PC-9 (cell line): Measurements from ENCODE around the gene IL1A. TPM values are rescaled to one million over a fixed set of nuclear protein-coding genes. Genes with fewer than 3 reads are reported as not detected.

Source experiments
- BruUV-seq: library from RNA; stranded (reverse); fragments of 400-500 nt; replicated peaks from 2 replicates; lab custom pipeline; 2021; lab: Mats Ljungman, UMichigan
- CTCF ChIA-PET: fragments of 300-600 bp; sonication (Branson Sonifier 250); formaldehyde crosslinking; loops from one replicate; lab custom pipeline; 2022; ENCODE audit warnings: antibody characterized with exemption; lab: Charles Lee
- POLR2A ChIA-PET: fragments of 300-600 bp; sonication (Branson Sonifier 250); formaldehyde crosslinking; loops from one replicate; lab custom pipeline; 2022; ENCODE audit warnings: antibody characterized with exemption; ENCODE audit not compliant: unreplicated experiment; lab: Charles Lee
- DNase-seq, 2 experiments: peaks; one replicate each; pipeline versions ENCODE4 v3.0.0 to v3.0.0-alpha.2; 2015 to 2022; ENCODE audit warnings: mixed read lengths in 1 of 2
- H2AFZ ChIP-seq: fragments of 200-600 bp; sonication (generic); 2 replicates; pipeline ENCODE4 v1.8.1; 2017; ENCODE audit warnings: antibody characterized with exemption
- H3F3A ChIP-seq: fragments of 200-600 bp; sonication (generic); 2 replicates; pipeline ENCODE4 v1.8.1; 2017; ENCODE audit warnings: antibody characterized with exemption, mild to moderate bottlenecking, low read depth; ENCODE audit not compliant: insufficient read depth
- H3K27ac ChIP-seq: fragments of 200-600 bp; sonication (generic); 2 replicates; pipeline ENCODE4 v1.6.1; 2016; ENCODE audit warnings: mixed run types
- H3K27me3 ChIP-seq: fragments of 200-600 bp; sonication (generic); 2 replicates; pipeline ENCODE4 v1.6.1; 2016; ENCODE audit warnings: low read depth, mixed run types; ENCODE audit not compliant: insufficient read depth
- H3K36me3 ChIP-seq: fragments of 200-600 bp; sonication (generic); 2 replicates; pipeline ENCODE4 v1.6.1; 2016; ENCODE audit warnings: low read depth, mixed run types
- H3K4me1 ChIP-seq: fragments of 200-600 bp; sonication (generic); replicated peaks from 2 replicates; pipeline ENCODE4 v1.6.1; 2016; ENCODE audit warnings: mixed run types; ENCODE audit not compliant: insufficient read depth
- H3K4me2 ChIP-seq: fragments of 200-600 bp; sonication (generic); 2 replicates; pipeline ENCODE4 v1.6.1; 2017; ENCODE audit warnings: mixed run types
- H3K4me3 ChIP-seq: fragments of 200-600 bp; sonication (generic); 2 replicates; pipeline ENCODE4 v1.6.1; 2016; ENCODE audit warnings: mixed run types
- H3K79me2 ChIP-seq: fragments of 200-600 bp; sonication (generic); 2 replicates; pipeline ENCODE4 v1.6.1; 2017; ENCODE audit warnings: low read depth, mixed run types
- H3K9me2 ChIP-seq: fragments of 200-600 bp; sonication (generic); 2 replicates; pipeline ENCODE4 v1.8.1; 2017; ENCODE audit warnings: mild to moderate bottlenecking; ENCODE audit not compliant: insufficient read depth
- H3K9me3 ChIP-seq: fragments of 200-600 bp; sonication (generic); 2 replicates; pipeline ENCODE4 v1.8.1; 2016; ENCODE audit warnings: low read depth; ENCODE audit not compliant: insufficient read depth
- H4K20me1 ChIP-seq: fragments of 200-600 bp; sonication (generic); 2 replicates; pipeline ENCODE4 v1.8.1; 2017; ENCODE audit not compliant: insufficient read depth
- EZH2 ChIP-seq: fragments of 200-600 bp; sonication (generic); IDR thresholded peaks from 2 replicates; pipeline ENCODE4 v1.8.0; 2017; ENCODE audit warnings: antibody characterized with exemption, low read depth
- intact Hi-C: fragments of 100-400 bp; cut with micrococcal nuclease; formaldehyde crosslinking; loops from one replicate; pipeline ENCODE4 v1.10.0; 2022; ENCODE audit not compliant: unreplicated experiment
- total RNA-seq: library from RNA; stranded (reverse); gene quantifications from 2 replicates; pipeline ENCODE4 v1.2.3, GENCODE V29; 2021
- TF ChIP-seq, protein P1 (sequence below): fragments of 200-600 bp; sonication (generic); conservative IDR thresholded peaks from 2 replicates; pipeline ENCODE4 v1.6.1; 2017; ENCODE audit warnings: mixed run types, antibody characterized with exemption, mild to moderate bottlenecking, moderate library complexity

IL1A gene
- total RNA-seq, 1 experiment from 2014 or later: 0.55 TPM

GRCh38 chr2:112777036-112777435, 7.3 kb downstream of the IL1A start:
- H2AFZ ChIP-seq: no peak overlapping the region
- ChIA-PET CTCF (no interaction called here), POLR2A (no interaction called here)
- no peak for DNase-seq
- peaks cover 5% of the 10 kb centered on the region; the same call in 1 of the 2 replicates for H3F3A ChIP-seq
- intact Hi-C loops: no loop called here
- TF ChIP-seq EZH2: no peak
- TF ChIP-seq, protein P1, sequence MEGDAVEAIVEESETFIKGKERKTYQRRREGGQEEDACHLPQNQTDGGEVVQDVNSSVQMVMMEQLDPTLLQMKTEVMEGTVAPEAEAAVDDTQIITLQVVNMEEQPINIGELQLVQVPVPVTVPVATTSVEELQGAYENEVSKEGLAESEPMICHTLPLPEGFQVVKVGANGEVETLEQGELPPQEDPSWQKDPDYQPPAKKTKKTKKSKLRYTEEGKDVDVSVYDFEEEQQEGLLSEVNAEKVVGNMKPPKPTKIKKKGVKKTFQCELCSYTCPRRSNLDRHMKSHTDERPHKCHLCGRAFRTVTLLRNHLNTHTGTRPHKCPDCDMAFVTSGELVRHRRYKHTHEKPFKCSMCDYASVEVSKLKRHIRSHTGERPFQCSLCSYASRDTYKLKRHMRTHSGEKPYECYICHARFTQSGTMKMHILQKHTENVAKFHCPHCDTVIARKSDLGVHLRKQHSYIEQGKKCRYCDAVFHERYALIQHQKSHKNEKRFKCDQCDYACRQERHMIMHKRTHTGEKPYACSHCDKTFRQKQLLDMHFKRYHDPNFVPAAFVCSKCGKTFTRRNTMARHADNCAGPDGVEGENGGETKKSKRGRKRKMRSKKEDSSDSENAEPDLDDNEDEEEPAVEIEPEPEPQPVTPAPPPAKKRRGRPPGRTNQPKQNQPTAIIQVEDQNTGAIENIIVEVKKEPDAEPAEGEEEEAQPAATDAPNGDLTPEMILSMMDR: no peak
- no peak overlapping the region for H3K4me2 ChIP-seq
- H3K36me3 ChIP-seq: no peaks in the 10 kb centered on the region
- H3K9me2 ChIP-seq: no peaks in the 10 kb centered on the region; the same call in 1 of the 2 replicates
- H3K4me3 ChIP-seq: no peak overlapping the region
- H3K27ac ChIP-seq: no peak overlapping the region
- no peaks in the 10 kb centered on the region; the same call in none of the 2 replicates for H3K9me3 ChIP-seq
- no peaks in the 10 kb centered on the region for H4K20me1 ChIP-seq
- no peaks in the 10 kb centered on the region for H3K4me1 ChIP-seq
- no peaks in the 10 kb centered on the region for H3K79me2 ChIP-seq
- no TSS peak for BruUV-seq
- H3K27me3 ChIP-seq: no peaks in the 10 kb centered on the region

DNA sequence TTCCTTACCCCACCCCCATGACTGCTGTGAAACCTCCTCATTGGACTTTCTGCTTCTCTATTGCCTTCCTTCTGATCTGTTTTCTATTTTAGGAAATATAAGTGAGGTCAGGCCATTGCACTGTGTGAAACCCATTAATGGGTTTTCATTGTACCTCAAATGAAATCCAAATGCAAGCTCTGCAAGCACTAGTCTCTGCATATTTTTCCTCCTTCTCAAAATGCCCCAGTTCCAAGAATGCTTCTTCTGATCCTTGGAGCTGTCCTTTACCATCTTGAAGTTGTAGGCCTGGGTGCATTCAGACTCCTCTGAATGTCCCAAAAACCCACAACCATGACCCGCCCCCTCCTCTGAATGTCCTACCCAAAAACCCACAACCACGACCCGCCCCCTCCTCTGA, 8.2 kb downstream of the IL1A start:
- no peaks in the 10 kb centered on the region; the same call in none of the 2 replicates for H3K9me3 ChIP-seq
- H3K36me3 ChIP-seq: no peaks in the 10 kb centered on the region
- no TSS peak for BruUV-seq
- no peaks in the 10 kb centered on the region for H3K4me1 ChIP-seq
- H4K20me1 ChIP-seq: no peaks in the 10 kb centered on the region
- H3K79me2 ChIP-seq: no peaks in the 10 kb centered on the region
- intact Hi-C loops: no loop called here
- DNase-seq: no peak
- TF ChIP-seq, protein P1: no peak
- no peak for TF ChIP-seq EZH2
- H3K4me3 ChIP-seq: no peak overlapping the region
- H3K27ac ChIP-seq: no peak overlapping the region
- peaks cover 5% of the 10 kb centered on the region; the same call in 1 of the 2 replicates for H3F3A ChIP-seq
- ChIA-PET POLR2A (no interaction called here), CTCF (no interaction called here)
- no peak overlapping the region for H2AFZ ChIP-seq
- H3K4me2 ChIP-seq: no peak overlapping the region
- H3K9me2 ChIP-seq: no peaks in the 10 kb centered on the region; the same call in 1 of the 2 replicates
- H3K27me3 ChIP-seq: no peaks in the 10 kb centered on the region

DNA sequence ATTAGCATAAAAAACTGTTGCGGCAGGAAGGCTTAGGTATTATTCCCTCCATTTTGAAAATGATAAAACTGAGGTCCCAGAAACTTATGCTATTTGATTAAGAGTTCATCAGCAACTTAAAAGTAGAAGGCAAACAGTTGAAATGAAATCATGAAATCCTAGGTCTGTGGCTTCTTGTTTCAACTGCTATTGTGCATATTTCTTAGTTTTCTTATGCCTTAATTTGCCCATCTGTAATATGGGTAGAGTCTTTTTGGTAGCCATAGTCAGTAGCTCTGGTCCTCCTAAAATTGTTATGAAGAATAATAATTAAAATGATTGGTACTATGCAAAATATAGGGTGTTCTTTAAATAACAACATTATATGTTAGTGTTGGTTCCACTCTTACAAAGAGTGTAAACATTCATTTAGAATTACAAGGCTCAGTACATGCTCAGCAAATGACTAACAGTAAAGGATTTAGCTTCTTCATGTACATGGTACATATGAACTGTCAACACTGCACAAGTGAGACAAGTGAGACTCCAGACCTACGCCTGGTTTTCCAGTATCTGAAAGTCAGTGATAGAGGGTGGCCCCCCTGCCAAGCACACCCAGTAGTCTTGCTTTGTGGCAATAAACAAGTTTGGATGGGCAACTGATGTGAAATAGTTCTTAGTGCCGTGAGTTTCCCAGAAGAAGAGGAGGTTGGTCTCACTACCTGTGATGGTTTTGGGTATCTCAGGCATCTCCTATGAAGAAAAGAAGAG, 9.6 kb downstream of the IL1A start:
- no peak overlapping the region for H3K4me2 ChIP-seq
- no peak for DNase-seq
- no peaks in the 10 kb centered on the region for H4K20me1 ChIP-seq
- ChIA-PET CTCF (no interaction called here), POLR2A (interaction anchor here (0.6 kb wide), 1 partner anchor 683 kb away, joined by 3 read pairs; no protein-coding TSS in a partner anchor)
- H3K4me1 ChIP-seq: no peaks in the 10 kb centered on the region
- H3F3A ChIP-seq: peaks cover 5% of the 10 kb centered on the region; the same call in 1 of the 2 replicates
- H3K79me2 ChIP-seq: no peaks in the 10 kb centered on the region
- no peak overlapping the region for H3K27ac ChIP-seq
- no peak overlapping the region for H2AFZ ChIP-seq
- BruUV-seq: no TSS peak
- H3K9me2 ChIP-seq: no peaks in the 10 kb centered on the region; the same call in 1 of the 2 replicates
- H3K4me3 ChIP-seq: no peak overlapping the region
- TF ChIP-seq EZH2: no peak
- TF ChIP-seq, protein P1: no peak
- no peaks in the 10 kb centered on the region; the same call in none of the 2 replicates for H3K9me3 ChIP-seq
- H3K36me3 ChIP-seq: no peaks in the 10 kb centered on the region
- intact Hi-C loops: no loop called here
- H3K27me3 ChIP-seq: no peaks in the 10 kb centered on the region
